Measurements from ENCODE around the gene TNFRSF8.

DNA sequence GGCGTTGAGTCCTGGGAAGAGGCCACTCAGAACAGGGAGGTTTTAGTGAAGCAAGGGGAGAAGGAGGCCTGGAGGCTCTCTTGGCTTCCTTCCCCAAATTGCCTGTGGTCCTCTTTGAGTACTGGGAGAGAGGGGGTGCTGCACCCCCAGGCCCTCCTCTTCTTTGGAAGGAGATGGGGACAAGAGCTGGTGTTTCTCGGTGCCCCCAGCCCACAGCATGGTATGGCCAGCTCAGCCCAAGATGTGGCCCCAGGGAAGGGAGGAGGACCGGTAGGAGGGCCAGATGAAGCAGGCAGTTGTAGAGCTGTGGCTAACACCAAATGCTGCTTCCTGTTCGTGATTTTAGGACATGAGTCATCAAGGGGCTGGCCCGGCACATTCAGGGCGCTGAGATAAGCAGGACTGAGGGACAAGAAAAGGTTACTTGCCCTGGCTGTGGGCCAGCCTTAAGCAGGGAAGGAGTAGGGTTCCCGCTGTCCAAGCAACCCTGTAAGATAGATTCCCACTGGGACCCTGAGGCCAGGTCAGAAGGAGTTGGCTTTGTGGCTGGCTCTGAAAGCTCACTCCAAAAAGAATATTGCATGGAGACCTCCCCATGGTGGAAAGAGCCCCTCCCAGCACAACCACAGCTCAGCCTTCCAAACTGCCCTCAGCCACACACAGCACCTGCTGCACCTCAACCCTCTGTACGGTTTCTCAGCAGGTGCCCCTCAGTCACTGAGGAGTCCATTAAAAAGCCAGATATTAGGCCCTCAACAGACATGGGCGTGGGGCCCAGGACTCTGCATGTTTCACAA is 98.8 kb downstream of the TNFRSF8 start:
- TF ChIP-seq ETV6 (CRISPR knock-in tag; IDR thresholded peaks at IDR 0.05) (no peak), CTCF (IDR thresholded peaks at IDR 0.05) (no peak), CBFB (CRISPR knock-in tag; IDR thresholded peaks at IDR 0.05; ENCODE audit: low read depth) (no peak), SMAD3 (CRISPR knock-in tag; IDR thresholded peaks at IDR 0.05; ENCODE audit: borderline replicate concordance) (no peak), ATF2 (CRISPR knock-in tag; IDR thresholded peaks at IDR 0.05; ENCODE audit: borderline replicate concordance, low read depth) (no peak), ELF4 (CRISPR knock-in tag; IDR thresholded peaks at IDR 0.05; ENCODE audit: low read depth) (no peak), ZNF232 (CRISPR knock-in tag; IDR thresholded peaks at IDR 0.05) (no peak), ATF1 (CRISPR knock-in tag; IDR thresholded peaks at IDR 0.05) (no peak)
- TF ChIP-seq, protein P1, sequence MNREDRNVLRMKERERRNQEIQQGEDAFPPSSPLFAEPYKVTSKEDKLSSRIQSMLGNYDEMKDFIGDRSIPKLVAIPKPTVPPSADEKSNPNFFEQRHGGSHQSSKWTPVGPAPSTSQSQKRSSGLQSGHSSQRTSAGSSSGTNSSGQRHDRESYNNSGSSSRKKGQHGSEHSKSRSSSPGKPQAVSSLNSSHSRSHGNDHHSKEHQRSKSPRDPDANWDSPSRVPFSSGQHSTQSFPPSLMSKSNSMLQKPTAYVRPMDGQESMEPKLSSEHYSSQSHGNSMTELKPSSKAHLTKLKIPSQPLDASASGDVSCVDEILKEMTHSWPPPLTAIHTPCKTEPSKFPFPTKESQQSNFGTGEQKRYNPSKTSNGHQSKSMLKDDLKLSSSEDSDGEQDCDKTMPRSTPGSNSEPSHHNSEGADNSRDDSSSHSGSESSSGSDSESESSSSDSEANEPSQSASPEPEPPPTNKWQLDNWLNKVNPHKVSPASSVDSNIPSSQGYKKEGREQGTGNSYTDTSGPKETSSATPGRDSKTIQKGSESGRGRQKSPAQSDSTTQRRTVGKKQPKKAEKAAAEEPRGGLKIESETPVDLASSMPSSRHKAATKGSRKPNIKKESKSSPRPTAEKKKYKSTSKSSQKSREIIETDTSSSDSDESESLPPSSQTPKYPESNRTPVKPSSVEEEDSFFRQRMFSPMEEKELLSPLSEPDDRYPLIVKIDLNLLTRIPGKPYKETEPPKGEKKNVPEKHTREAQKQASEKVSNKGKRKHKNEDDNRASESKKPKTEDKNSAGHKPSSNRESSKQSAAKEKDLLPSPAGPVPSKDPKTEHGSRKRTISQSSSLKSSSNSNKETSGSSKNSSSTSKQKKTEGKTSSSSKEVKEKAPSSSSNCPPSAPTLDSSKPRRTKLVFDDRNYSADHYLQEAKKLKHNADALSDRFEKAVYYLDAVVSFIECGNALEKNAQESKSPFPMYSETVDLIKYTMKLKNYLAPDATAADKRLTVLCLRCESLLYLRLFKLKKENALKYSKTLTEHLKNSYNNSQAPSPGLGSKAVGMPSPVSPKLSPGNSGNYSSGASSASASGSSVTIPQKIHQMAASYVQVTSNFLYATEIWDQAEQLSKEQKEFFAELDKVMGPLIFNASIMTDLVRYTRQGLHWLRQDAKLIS (CRISPR knock-in tag; IDR thresholded peaks at IDR 0.05; ENCODE audit: borderline replicate concordance) = no peak
- TF ChIP-seq, protein P2, sequence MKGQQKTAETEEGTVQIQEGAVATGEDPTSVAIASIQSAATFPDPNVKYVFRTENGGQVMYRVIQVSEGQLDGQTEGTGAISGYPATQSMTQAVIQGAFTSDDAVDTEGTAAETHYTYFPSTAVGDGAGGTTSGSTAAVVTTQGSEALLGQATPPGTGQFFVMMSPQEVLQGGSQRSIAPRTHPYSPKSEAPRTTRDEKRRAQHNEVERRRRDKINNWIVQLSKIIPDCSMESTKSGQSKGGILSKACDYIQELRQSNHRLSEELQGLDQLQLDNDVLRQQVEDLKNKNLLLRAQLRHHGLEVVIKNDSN (CRISPR knock-in tag; IDR thresholded peaks at IDR 0.05) = no peak
